Right renal pelvis (tissue), 4 donors: Measurements from ENCODE around the gene ZDHHC7. TPM values are rescaled to one million over a fixed set of nuclear protein-coding genes. Genes with fewer than 3 reads are reported as not detected.

Experiments
- DNase-seq, 4 donors: peaks; one replicate each; pipeline ENCODE4 v3.0.0-alpha.2; 2013; ENCODE audit warnings: low read depth in 4 of 4, low spot score in 3 of 4, missing footprints in 1 of 4
- polyA plus RNA-seq, 4 donors: library from polyadenylated mRNA; unstranded; fragments of 120-200 nt; gene quantifications; one replicate each; pipeline ENCODE4 v1.2.1, GENCODE V29; 2013; ENCODE audit not compliant: insufficient read length in 4 of 4

ZDHHC7 gene
- polyA plus RNA-seq, 4 donors, result 54.5 to 60.8 (median 59.8) TPM

DNA sequence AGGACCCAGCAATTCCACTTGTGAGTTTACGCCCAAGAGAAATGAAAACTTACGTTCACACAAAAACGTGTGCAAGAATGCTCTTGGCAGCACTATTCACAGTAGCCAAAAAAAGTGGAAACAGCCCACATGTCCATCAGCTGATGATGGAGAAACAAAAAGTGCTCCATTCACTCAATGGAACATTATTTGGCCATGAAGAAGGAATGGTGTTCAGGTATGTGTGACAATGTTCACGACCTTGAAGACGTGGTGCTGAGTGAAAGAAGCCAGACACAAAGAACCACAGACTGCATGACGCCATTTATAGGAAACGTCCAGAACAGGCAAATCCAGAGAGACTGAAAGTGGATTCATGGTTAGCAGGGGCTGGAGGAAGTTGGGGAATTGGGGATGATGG, 84.9 kb downstream of the ZDHHC7 start:
- no peak for DNase-seq

DNA sequence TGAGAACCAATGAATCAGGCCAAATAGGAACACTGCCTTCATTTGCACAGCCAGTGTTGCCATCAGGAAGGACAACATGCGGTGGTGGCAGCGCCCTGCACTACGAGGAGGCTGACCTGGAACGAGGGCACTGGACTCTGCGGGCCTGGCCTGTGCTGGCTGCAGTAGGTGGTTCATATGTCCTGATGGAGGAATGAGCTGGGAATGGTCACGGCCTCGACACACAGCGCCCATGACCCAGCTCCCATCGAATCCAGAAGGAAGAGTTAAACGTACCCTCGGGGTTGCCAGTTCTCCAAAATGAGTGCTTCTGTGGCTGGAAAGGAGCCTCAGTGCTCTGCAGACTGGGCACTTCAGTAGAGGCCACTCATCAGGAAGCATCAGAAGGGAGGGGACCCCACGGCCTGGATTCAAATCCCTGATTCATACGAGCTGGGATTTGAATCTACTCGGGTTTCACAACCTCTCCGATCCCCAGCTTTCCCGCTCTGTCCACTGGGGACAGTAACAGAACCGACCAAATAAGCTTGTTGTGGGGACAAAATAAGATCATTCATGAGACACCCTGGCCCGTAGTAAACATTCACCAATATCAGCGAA, 85.5 kb downstream of the ZDHHC7 start:
- DNase-seq, result no peak

DNA sequence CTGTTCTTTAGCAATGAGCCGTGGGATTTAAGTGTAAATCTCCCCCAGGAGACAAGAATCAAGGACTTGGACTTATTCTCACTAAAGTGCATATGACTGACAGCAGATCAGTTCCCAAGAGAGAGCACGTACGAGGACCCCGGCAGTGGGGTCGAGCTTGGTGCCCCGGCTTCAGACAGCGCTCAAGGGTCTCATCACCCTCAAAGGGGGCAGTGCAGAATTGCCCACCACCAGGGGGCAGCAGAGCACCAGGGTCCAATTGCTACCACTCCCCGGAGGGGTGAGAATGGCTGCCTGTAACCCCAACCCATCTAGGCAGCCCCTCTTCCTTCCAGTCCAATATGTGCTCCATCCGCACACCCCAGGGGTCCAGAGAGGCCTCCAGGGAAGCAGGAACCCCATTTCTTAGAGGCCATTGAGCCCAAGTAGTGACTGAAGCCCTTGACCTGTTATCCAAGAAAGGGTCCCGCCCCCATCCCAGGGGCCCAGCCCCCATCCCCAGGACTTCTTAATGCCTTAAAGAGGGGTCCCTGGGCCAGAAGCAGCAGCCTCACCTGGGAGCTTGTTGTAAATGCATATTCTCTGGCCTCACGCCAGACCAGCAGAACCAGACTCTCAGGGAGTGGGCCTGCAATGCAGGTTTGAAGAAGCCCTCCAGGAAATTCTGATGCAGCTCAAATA, 86.1 kb downstream of the ZDHHC7 start:
- no peak for DNase-seq

DNA sequence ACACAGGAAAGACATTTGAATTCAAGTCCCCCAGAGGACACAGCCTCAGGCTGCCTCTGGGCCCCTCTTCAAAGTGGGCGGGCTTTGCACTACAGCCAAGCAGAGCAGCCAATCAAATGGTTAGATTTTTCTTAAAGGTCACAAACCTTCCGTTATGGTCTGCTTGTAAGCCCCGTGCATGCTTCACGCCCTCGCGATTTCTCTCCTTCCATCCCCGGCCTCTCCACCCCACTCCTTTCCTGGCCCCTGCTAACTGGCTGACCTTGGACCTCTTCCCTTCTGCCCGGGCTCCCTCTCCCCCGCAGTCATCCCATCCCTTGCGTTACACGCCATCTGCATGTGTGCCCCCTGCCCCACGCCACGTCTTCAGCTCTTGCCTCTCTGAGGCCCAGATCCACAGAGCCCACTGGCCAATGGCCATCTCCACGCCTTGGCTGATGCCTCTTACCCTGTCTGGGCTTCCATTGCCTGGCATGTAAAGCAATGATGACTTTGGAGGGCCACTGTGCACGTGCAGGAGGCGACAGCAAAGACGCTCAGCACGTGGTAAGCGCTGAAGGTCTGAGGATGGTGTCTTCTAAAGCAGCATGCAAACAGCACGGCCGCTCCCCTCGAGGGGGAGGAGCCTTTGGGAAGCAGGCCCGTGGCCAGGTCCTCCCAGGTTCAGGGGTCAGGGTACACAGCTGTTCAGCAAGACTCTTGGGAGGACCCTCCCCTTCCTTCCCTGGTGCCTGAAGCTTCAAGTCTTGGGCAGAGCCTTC, 86.8 kb downstream of the ZDHHC7 start:
- DNase-seq, result no peak

Other genes starting within 250 kb of the ZDHHC7 start
- gene CRISPLD2, start 191.6 kb downstream of the ZDHHC7 start, polyA plus RNA-seq, result 1 to 10 TPM; 6.5 to 9.7 (median 7.5) TPM
- 1 to 10 TPM; 4.1 to 5.5 (median 4.3) TPM for gene KIAA0513, start 16.3 kb upstream of the ZDHHC7 start, polyA plus RNA-seq
- under 1 TPM; 0.17 to 0.30 (median 0.23) TPM for gene CIBAR2, start 100.9 kb upstream of the ZDHHC7 start, polyA plus RNA-seq